ENCODE results near the gene ARHGAP5.

ARHGAP5 gene

DNA sequence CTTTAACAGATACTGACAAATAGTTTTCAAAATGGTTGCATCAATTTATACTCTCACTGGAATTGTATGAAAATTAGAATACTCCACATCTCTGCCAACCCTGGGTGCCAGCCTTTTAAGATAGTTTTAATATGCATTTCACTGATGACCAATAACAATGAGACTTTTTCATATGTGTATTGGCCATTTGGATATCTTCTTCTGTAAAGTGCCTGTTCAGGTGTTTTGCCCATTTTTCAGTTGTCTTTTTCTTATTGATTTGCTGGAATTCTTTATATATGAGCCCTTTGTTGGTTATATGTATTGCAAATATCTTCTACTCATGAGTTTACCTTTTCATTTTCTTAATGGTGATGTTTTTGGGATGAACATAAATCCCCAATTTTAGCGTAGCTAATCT, 108.0 kb downstream of the ARHGAP5 start:
- DNase-seq, result no peak

DNA sequence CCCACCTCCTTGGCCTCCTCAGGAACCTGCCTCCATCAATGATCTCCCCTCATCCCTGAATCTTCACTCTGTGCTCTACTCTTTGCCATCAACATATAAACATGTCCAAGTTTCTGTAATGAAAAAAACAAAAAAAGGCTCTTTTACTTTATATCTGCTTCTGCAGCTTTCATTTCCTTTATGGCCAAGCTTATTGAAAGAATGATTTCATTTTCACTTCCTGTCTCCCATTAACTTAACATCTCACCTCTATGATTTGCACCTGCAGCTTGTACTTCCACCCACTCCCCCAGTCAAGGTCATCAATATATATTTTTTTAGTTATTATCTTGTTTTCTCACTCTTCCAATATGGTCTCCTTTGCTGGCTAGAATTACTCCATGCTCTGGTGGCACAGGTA, 109.1 kb downstream of the ARHGAP5 start:
- no peak for DNase-seq

DNA sequence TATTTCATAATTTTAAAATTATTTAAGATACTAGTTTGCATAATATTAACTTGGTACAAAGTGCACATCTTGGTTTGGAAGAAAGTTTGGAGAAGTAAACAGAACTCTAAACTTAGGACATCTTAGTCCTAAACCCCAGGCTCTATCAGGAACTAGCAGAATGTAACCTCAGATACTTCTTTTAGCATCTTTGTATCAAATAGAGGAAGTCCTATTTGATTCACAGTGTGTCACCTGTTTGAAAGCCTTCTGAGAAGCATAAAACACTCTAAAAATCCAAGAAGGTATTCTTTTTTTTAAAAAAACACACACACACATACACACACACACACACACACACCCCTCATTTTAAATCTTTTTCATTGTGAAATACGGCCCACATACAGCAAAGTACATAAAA, 112.7 kb downstream of the ARHGAP5 start:
- DNase-seq, result no peak

GRCh38 chr14:32190673-32191072, 113.6 kb downstream of the ARHGAP5 start:
- DNase-seq, result no peak

DNA sequence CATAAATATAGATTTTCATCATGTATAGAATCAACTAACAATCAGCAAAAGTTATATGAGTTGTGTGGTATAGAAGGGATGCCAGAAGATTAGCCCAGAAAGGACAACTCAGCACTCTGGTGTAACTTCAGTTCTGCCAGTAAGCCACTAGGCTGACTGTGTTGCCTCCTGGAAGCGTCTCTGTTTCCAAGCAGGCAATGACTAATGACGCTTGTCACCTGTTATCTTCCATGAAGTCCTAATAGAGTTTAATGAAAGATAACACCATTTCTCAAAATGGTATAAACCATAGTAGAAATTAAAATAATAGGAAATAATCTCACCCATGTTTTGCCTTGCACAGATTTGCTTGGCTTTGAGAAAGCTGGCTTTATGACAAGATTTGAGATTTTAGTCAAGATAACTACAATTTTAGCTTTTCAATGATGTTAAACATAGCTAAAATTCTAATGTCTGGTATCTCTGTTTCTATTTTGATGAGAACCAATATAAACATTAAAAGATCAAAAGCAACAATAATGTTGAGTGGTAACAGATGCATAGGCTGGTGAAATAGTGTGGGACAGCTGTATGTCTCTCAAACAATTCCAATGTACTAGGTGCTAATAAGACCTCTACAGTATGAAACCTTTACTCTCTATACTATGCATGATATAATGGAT, 115.7 kb downstream of the ARHGAP5 start:
- no peak for DNase-seq

GRCh38 chr14:32193532-32193931, 116.4 kb downstream of the ARHGAP5 start:
- DNase-seq, result no peak

- DNase-seq, result no peak
Observed at GRCh38 chr14:32195636-32196035, 118.5 kb downstream of the ARHGAP5 start.

- DNase-seq, result no peak
Observed at GRCh38 chr14:32197919-32198318, 120.8 kb downstream of the ARHGAP5 start.

DNA sequence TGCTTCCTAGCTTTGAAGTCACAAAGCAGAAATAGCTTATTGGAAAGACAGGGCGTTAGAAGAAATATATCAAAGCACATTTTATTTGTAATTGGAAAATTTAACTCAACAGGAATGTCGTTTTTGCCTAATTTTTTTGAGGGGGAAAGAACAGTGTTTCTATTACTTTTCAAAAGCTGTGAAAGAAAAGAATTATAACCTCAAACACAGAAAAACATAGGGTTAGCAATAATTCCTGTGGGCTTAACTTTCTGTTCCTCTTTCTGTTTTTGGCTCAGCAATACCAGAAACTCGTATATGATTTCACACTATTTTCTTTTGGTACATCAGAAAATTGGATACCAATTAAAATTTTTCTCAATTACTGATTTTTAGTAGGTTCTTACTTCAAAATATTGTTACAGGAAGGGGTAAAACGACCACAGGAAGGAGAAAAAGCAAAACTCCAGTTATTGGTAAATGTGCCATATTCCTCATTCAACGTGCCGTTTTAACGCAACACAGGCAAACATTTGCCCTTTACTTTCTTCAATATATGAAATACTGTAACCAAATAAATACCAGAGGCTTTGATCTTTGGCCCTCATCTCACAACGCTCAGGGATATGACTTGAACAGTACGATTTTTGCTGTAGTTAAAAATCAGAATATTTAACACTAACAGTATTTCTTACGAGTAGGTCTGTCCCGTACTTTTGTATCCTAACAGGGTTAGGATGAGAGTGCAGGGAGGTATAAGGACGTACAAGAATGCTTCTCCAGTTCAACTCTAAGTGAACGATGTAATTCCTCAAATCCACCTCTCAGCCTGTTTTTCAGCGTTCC, 123.5 kb downstream of the ARHGAP5 start:
- DNase-seq, result peak; percentile 51

DNA sequence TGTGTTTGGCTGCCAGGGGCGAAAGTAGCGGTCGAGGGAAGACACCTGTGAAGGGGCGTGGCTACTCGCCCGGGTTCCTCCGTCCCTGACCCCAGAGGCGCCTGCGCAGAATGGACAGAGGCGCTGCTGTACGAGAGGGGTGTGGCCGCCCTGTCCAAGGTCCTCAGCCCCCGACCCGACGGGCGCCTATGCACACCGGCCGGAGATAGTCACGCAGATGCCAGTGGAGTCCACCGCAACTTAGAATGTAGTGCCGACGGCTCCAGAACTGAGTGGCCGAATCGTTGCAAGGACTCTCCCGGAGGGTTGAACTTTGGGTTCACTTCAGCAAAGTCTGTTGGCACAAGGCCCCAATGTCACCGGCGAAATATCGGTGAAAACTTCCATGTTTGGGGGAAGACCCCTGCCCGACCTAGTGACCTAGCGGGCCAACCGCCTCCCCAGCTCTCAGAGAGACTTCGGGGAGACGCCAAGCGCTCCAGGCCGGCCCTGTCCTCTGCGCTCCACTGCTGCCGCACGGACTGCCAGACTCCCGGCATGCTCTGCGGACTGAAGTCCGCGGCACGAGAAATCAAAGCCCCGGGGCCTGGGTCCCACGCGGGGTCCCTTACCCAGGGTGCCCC, 124.2 kb downstream of the ARHGAP5 start:
- peak; percentile 27 for DNase-seq

DNA sequence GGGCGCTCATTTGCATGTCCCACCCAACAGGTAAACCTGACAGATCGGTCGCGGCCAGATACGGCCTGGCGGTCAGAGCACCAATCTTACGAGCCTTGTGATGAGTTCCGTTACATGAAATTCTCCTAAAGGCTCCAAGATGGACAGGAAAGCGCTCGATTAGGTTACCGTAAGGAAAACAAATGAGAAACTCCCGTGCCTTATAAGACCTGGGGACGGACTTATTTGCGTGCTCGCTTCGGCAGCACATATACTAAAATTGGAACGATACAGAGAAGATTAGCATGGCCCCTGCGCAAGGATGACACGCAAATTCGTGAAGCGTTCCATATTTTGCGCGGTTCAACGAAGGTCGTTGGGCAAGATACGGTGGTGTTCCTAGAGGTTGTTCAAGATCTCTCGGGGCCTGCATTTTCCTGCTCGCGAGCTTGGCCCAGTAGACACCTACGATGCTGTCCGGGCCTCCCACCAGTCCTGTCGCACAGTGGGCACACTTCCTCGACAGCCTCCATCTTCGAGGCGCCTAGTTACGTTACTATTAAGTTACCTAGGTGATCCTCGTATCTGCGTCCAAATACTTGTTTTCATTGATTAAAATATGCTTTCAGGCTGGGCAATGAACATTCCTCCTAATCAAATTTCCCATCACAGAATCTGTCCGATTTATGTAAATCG, 124.8 kb downstream of the ARHGAP5 start, which contains the start of gene RNU6-7:
Gene RNU6-7, plus strand, starts transcription at position 230 of the 675 bp plus-strand sequence.
- no peak for DNase-seq

- DNase-seq, result no peak
Observed at GRCh38 chr14:32202491-32202997, 125.4 kb downstream of the ARHGAP5 start.

DNA sequence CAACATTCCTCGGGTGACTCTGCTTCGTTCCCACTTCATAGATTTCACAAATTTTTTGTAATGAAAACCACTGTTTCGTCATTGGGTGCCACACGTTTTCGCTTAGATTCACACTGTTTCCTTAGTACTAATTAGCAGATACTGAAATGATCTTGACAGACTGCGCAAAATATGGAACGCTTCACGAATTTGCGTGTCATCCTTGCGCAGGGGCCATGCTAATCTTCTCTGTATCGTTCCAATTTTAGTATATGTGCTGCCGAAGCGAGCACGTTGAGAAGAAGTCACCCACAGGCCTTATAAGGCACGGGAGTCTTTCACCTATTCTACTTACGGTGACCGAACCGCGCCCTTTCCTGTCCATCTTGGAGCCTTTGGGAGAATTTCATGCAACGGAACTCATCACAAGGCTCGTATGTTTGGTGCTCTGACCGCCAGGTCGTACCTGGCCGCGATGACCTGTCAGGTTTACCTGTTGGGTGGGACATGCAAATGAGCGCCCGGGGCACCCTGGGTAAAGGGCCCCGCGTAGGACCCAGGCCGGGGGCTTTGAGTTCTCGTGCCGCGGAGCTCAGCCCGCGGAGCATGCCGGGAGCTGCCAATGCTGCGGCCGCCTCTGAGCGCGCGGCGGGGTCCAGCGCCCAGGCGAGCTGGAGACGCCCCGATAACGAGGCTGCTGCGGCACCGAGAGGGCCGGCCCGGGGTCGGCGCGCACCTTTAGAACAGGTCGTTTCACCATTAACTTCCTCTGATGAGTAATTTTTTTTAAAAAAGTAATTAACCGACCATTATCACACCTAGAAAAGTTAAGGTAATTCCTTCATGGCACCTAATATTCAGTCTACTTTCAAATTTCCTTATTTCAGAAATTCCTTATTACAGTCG, 126.1 kb downstream of the ARHGAP5 start, which contains the start of gene RNU6-8:
Gene RNU6-8, minus strand, starts transcription at position 272 of the 885 bp plus-strand sequence.
- DNase-seq, result peak; percentile 57

DNA sequence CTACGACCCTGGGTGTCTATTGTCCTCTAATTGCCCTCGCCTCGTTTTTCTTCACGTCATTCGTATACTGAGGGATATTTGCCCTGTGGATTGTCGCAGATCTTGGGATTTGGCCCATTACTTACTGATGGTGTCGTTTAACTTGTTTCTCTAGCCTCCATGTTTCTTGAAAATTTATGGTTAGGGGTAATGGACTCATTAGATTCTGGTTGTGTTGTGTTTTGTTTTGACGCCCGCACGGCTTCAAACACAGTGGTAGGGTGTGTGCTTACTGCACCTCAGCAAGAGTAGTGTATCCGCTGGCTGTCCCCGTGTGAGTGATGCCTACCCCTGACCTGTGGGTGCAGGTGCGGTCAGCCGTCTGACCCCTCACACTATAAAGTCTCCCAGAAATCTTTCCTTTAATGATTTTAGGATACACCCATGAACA, 126.8 kb downstream of the ARHGAP5 start:
- no peak for DNase-seq

- no peak for DNase-seq
Observed at GRCh38 chr14:32205554-32205953, 128.4 kb downstream of the ARHGAP5 start.

GRCh38 chr14:32205984-32206383, 128.9 kb downstream of the ARHGAP5 start:
- peak; percentile 57 for DNase-seq

DNA sequence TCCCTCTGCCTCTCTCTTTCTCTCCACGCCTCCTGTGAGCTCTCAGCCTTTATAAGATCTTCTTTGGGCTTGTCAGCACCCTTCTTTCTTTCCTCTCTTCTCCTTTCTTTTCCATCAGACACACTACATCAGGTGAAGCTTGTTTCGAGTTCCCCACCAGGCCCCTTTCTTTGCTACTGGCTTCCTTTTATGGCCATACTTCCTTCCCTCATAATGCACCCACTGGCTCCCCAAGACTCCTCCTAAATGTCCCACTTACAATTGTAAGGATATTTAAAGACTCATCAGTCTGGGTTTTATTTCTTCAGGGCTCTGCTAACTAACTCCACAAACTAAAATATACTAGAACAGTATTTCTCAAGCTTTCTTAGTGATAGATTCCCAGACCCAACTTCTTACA, 129.4 kb downstream of the ARHGAP5 start:
- no peak for DNase-seq

- DNase-seq, result no peak
Observed at GRCh38 chr14:32208490-32208889, 131.4 kb downstream of the ARHGAP5 start.
